ENCODE results near the gene CCNG2. TPM values are rescaled to one million over a fixed set of nuclear protein-coding genes. Genes with fewer than 3 reads are reported as not detected.
A peak's percentile ranks its signal among the peaks of the same experiment; 100 is the strongest.

Gene CCNG2
- total RNA-seq, 4 donors from 2014 or later, result 39.2 to 70.8 (median 63.5) TPM

GRCh38 chr4:77156533-77156911, 485 bp upstream of the CCNG2 start:
- Histone ChIP-seq H3K4me1 (peaks cover 3 to 71% (median 11%) of the 10 kb centered on the region in 3 donors), H3K9me3 (no peaks in the 10 kb centered on the region), H3K36me3 (peaks cover 0 to 30% (median 5%) of the 10 kb centered on the region in 3 donors), H3K27ac (peak overlapping the region; percentile 93 to 98 (median 95)), H3K27me3 (no peaks in the 10 kb centered on the region), H3K4me3 (peak overlapping the region; percentile 72 to 98 (median 88))
- intact Hi-C loops (cut with DNase I), result loop anchor here (10.0 kb wide), 1 partner anchor 62 kb away; no protein-coding TSS in a partner anchor
- WGBS, 2 donors, result 0% methylated on average over 12 to 17 of the region's 17 CpGs
- DNase-seq, result peak; percentile 89
- peak in 1 of 4 donors; percentile 71 for TF ChIP-seq POLR2A (IDR thresholded peaks at IDR 0.05)
- TF ChIP-seq, protein P1, sequence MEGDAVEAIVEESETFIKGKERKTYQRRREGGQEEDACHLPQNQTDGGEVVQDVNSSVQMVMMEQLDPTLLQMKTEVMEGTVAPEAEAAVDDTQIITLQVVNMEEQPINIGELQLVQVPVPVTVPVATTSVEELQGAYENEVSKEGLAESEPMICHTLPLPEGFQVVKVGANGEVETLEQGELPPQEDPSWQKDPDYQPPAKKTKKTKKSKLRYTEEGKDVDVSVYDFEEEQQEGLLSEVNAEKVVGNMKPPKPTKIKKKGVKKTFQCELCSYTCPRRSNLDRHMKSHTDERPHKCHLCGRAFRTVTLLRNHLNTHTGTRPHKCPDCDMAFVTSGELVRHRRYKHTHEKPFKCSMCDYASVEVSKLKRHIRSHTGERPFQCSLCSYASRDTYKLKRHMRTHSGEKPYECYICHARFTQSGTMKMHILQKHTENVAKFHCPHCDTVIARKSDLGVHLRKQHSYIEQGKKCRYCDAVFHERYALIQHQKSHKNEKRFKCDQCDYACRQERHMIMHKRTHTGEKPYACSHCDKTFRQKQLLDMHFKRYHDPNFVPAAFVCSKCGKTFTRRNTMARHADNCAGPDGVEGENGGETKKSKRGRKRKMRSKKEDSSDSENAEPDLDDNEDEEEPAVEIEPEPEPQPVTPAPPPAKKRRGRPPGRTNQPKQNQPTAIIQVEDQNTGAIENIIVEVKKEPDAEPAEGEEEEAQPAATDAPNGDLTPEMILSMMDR (IDR thresholded peaks at IDR 0.05), result no peak

DNA sequence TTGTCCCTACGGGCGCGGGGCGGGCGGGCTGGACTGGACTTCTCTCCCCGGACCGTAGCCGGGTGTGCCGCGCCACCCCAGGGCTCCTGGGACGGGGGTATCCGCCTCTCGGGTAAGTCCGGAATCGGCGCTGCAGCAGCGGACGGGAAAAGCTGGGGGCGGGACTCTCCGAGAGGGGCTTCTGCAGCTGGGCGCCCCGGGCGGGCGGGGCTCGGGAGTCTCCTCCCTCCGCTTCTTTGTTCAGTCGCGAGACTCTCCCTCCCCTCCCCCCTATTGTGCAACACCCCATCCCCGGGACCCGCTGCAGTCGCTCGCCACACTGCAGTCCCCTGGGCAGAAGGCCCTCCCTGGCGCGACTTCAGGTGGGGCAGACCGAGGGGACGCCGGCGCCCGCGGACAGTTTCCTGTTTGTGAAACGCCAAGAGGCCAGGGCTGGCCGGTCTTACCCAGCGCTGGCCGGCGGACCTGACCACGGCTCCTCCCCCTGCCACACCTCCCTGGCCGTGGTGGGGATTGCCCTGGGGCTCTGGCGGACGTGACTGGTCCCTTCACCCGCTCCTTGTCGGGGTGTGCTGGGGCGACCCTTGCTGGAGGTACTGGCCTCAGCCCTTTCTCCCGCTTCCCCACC, 966 bp downstream of the CCNG2 start:
- intact Hi-C loops (cut with DNase I), result loop anchor here (10.0 kb wide), 1 partner anchor 63 kb away; no protein-coding TSS in a partner anchor
- Histone ChIP-seq H3K4me3 (peak overlapping the region; percentile 72 to 98 (median 88)), H3K27ac (peak overlapping the region; percentile 93 to 98 (median 95)), H3K4me1 (peaks cover 3 to 69% (median 11%) of the 10 kb centered on the region in 3 donors), H3K36me3 (peaks cover 0 to 44% (median 11%) of the 10 kb centered on the region in 3 donors), H3K27me3 (no peaks in the 10 kb centered on the region), H3K9me3 (no peaks in the 10 kb centered on the region)
- TF ChIP-seq, protein P1 (IDR thresholded peaks at IDR 0.05), result peak in 2 of 6 experiments; percentile 15 to 20
- peak in 1 of 4 donors; percentile 42 for TF ChIP-seq POLR2A (IDR thresholded peaks at IDR 0.05)
- DNase-seq, result peak; percentile 67
- no CpG with 5 or more reads among the region's 53 CpGs for WGBS, 2 donors

GRCh38 chr4:77158487-77158861, 1.5 kb downstream of the CCNG2 start:
- Histone ChIP-seq H3K4me3 (peak overlapping the region; percentile 72 to 98 (median 88)), H3K9me3 (no peaks in the 10 kb centered on the region), H3K4me1 (peaks cover 3 to 72% (median 11%) of the 10 kb centered on the region in 3 donors), H3K27ac (peak overlapping the region; percentile 93 to 98 (median 95)), H3K27me3 (no peaks in the 10 kb centered on the region), H3K36me3 (peaks cover 0 to 49% (median 11%) of the 10 kb centered on the region in 3 donors)
- intact Hi-C loops (cut with DNase I), result loop anchor here (10.0 kb wide), 1 partner anchor 64 kb away; no protein-coding TSS in a partner anchor
- TF ChIP-seq, protein P1 (IDR thresholded peaks at IDR 0.05), result no peak
- no peak for TF ChIP-seq POLR2A (IDR thresholded peaks at IDR 0.05)
- 4 to 5% methylated on average over 5 to 6 of the region's 6 CpGs for WGBS, 2 donors
- no peak for DNase-seq

- H3K27me3 ChIP-seq, result no peaks in the 10 kb centered on the region
- no peaks in the 10 kb centered on the region for H3K9me3 ChIP-seq
- intact Hi-C loops (cut with DNase I), result loop anchor here (10.0 kb wide), 1 partner anchor 65 kb away; no protein-coding TSS in a partner anchor
- no peak for DNase-seq
- H3K36me3 ChIP-seq, result peaks cover 0 to 63% (median 15%) of the 10 kb centered on the region in 3 donors
- peak overlapping the region in 2 of 4 donors; percentile 94 to 98 for H3K27ac ChIP-seq
- H3K4me1 ChIP-seq, result peaks cover 3 to 71% (median 11%) of the 10 kb centered on the region in 3 donors
- H3K4me3 ChIP-seq, result peak overlapping the region in 3 of 4 donors; percentile 72 to 98 (median 86)
- TF ChIP-seq, protein P1 (IDR thresholded peaks at IDR 0.05), result no peak
- TF ChIP-seq POLR2A (IDR thresholded peaks at IDR 0.05), result no peak
- 48 to 60% methylated on average over 3 of the region's 3 CpGs for WGBS, 2 donors
These were observed 2.8 kb downstream of the CCNG2 start for GRCh38 chr4:77159806-77160205.

DNA sequence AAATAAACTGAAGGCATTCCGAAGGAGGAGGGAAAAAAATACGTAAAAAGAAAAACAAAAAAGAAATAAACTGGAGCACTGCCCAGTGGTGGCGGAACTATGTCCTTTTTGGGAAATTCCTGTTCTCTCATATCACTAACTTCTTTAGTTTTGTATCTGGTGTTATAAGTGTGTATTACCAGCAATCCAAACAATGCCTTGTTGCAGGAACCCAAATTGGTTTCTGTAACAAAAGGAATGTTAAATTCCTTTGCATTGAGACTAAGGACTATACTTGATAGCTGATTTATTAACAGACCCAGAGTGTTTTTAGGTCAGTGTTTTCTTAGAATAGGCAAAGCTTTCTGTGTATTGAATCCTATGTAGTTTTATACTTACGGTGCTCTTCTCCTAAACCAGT, 6.6 kb downstream of the CCNG2 start:
- DNase-seq, result no peak
- Histone ChIP-seq H3K36me3 (peaks cover 0 to 99% (median 23%) of the 10 kb centered on the region in 3 donors), H3K4me1 (peaks cover 0 to 61% (median 2%) of the 10 kb centered on the region in 3 donors), H3K27ac (no peak overlapping the region), H3K9me3 (no peaks in the 10 kb centered on the region), H3K4me3 (no peak overlapping the region), H3K27me3 (no peaks in the 10 kb centered on the region)
- 64 to 77% methylated on average over 4 of the region's 4 CpGs for WGBS, 2 donors
- intact Hi-C loops (cut with DNase I), result no loop called here
- TF ChIP-seq, protein P1 (IDR thresholded peaks at IDR 0.05), result no peak
- no peak for TF ChIP-seq POLR2A (IDR thresholded peaks at IDR 0.05)

Measured in esophagus squamous epithelium (tissue), 5 donors.